Measurements from ENCODE around the gene ENTPD3.
"Not testable (repeated sequence)": the region's sequence is repeated elsewhere in the genome, so short reads cannot be mapped to it uniquely, and the experiment has no call there.

Gene ENTPD3

DNA sequence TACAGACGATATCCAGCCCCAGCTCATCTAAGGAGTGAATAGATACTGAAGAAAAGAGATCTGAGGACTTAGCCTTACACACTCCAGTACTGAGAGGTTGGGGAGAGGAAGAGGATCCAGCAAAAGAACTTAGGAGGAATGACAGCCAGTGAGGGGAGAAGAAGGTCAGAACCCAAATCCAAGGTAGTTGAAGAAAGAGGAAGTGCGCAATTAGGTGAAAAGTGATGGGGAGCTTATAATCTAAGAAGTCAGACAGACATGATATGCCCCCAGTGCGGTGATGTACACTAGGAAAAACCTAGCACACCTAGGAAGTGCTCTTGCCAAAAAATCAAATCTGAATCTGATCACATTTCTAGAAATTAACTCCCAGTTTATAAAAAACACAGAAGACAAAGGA, 20.6 kb downstream of the ENTPD3 start:
- DNase-seq, result no peak

DNA sequence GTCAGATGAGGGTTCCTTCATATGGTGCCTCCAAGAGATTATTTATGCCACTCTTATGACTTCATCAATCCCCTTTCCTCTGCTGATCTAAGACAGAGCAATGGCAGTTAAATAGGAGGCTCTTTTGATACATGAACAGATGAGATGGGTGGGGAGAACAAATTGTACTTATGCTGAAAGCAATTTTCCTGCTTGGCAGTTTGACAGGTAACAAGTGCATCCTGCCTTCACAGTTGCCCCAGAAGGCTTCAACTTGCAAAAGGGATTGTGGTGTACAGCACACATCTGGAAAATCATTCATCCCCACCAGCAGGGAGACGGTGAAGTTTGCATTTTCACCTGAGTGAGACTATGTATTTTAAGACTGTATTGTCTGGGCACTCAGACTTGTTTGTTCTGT, 27.3 kb downstream of the ENTPD3 start:
- DNase-seq, result no peak

DNA sequence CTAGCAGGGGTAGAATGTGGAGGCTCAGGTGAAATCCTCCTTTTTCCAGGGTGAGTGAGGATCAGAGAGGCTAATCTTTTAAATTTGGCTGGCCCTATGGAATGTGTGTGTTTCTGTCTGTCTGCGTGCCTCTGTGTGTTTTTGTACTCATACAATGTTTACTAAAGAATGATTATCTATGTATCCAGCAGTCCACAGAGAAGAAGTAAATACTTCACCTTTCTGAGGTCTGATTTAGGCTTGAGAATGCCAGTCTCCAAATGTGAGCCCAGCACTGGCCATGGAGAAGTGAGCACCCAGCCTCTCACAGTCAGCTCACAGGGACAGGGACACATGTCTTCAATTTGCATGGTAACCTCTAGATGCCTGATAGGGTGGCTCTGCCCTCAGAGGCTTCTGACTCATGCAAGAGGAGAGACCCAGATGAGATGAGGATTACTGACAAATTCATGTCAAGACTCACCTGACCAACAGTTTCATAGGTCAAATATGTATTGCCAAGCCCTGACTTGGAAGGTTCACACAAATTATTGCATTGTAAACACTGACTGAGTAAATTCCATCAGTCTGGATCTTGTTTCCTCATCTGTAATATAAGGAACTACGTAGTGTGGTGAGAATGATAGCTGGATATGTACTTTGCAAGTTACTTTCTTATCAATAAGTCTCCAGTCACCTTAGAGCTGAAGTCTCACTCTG, 31.0 kb downstream of the ENTPD3 start:
- DNase-seq, result no peak

DNA sequence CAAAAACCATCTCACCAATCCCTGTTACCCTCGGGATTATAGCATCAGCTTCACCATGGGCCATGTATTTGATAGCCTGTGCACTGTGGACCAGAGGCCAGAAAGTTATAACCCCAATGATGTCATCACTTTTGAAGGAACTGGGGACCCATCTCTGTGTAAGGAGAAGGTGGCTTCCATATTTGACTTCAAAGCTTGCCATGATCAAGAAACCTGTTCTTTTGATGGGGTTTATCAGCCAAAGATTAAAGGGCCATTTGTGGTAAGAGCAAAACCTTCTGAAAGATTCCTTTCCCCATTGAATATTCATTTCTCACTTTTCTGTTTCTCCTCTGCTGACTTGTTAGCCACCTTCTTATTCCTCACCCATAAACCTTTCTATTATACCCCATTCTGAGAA, 35.9 kb downstream of the ENTPD3 start:
- no peak for DNase-seq

DNA sequence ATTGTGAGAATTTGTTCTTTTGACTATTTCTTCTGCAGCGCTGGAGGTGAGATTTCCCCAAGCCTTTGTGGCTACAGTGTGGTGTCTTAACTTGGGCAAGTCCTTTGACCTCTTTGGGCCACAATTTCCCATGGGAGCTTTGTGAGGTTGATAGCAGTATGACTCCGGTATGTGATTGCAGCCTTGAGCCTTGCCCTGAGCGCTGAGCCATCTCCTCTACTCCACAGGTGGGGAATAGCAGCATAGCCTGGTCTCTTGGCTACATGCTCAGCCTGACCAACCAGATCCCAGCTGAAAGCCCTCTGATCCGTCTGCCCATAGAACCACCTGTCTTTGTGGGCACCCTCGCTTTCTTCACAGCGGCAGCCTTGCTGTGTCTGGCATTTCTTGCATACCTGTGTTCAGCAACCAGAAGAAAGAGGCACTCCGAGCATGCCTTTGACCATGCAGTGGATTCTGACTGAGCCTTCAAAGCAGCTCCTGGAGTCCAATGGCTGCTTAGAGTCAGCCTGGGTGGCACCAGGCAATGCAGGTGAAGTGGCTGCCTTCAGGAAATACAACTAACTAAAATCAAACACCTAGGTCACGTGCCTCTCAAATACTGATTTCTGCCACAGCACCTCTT, 40.2 kb downstream of the ENTPD3 start:
- DNase-seq, result no peak

DNA sequence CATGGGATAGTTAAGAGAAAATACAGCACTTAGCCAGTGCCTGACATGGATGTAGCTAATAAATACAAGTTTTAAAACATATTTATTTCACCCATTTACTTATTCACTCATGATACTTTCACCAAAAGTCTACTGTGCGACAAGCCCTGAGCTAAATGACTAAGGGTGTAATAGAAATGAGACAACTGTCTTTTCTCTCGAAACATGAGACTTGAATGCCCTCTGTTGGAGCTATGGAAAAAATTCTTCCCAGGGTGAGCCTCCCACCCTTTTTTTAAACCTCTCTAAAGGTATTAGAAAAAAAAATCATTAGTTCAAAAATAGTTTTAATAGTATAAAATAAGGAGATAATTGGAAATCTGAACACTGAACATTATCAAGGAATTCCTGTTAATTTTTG, 45.8 kb downstream of the ENTPD3 start:
- no peak for DNase-seq

DNA sequence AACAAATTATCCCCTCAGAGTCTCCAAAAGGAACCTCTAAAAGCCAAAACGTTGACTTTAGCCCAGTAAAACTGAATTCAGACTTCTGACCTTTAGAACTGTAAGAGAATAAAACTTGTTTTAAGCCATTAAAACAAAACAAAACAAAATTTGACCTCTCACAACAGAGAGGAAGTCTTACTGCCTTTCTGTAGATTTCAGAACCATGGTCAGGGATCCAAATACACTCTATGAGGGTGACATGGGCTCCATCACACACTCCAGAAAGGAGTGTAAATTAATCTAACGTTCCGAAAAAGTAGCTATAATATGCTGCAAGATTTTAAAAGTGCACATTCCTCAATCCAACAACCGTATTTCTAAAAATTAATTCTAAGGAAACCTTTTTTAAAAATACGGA, 50.9 kb downstream of the ENTPD3 start:
- DNase-seq, result no peak

DNA sequence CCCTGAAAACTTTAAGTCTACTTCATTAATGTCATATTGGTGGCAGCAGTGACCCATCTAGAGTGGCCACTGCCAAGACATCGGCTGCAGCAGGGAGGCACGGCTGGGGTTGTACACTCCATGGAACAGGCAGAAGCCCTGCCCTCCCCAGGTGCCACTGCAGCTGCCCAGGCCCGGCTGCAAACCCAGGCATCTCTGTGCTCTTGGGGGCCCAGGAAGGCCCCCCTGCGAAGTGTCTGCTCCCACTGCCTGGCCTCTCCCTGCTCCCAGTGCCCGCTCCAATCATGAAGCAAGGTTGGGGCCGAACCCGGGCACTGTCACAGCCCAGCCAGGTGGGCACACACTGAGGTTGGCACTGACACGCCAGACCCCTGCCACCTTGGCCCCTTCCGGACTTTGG, 58.1 kb downstream of the ENTPD3 start:
- DNase-seq, result no peak

DNA sequence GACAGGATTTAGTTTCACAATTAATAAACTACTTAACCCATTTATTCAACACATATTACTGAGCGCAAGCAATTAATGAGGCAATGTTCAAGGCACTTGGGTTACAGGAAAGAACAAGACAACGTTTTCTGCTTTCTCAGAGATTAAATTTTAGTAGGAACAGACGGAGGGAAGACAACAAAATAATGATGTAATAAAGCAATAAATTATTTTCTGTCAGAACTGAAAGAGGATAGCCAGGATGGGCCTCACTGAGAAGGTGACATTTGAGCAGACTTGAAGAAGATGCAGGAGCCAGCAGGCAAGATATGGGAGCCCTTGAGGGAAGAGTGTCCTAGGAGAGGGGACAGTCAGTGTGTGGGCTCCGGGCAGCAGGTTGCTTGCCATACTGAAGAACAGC, 58.9 kb downstream of the ENTPD3 start:
- DNase-seq, result no peak

DNA sequence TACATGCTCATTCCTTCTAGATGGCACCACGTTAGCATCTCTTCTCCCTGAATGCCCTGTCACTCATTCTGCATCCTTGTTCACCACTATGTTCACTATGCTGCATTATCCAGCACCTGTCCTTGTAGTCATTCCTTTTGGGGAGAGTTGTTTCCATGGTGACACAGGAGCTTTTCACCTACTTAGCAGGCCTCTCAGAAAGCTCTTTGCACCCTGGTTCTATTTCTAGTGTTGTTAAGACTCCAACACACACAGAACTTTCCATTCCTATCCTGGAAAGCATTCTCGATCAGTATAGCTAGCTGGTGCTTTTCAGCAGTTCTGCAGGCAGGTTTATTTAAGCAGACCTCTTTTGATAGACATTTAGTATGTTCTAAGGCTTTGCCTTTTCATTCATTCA, 63.5 kb downstream of the ENTPD3 start:
- no peak for DNase-seq

DNA sequence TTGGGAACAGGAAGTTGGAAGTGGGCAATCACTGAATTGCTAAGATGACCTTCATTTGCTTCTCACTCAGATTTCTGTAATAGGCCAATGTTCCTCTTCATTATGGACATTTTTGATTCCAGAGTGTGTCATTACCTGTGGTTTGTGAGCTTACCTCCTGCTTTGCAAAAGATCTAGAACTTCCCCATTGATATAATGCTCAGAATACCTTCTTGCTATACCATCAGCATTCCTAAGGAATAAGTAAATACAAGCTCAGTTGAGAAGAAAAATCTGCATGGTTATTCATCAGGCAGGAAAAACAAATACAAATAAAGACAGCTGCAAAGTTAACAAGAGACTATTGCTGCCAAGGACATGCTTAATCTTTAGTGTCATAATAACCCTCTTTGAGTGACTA, 64.6 kb downstream of the ENTPD3 start:
- DNase-seq, result no peak

DNA sequence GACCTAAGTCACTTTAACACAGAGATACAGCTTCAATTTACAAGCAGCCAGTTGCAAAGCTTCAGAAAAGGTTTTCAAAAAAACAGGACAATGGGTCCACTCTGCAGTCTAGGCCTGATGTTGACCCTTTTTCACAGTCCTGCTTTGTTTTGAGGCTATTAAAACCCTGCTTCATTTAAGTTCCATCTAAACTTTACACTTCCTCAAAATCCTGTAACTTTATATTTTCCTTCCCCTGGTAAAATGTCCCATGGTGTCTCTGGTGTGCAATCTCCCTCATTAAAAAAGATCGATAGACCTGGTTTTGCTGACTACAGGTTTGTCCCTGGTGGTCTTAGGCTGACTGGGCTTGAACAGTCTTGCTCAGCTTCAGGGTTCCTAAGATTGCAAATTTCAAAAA, 65.1 kb downstream of the ENTPD3 start:
- DNase-seq, result no peak

DNA sequence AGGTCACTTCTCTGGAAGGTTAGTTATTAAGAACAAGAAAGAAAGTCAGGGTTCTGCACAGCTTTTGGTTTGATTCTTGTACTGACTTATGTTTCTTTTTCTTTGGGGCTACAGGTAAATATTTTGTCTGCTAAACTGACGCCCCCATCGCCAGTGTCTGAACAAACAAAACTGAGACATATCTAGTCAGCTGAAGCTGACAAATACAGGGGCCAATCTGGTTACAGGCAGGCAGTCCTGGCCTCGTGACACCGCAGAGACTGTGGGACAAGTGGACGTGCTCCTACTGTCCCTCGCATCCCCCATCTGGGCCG, 65.5 kb downstream of the ENTPD3 start:
- no peak for DNase-seq

DNA sequence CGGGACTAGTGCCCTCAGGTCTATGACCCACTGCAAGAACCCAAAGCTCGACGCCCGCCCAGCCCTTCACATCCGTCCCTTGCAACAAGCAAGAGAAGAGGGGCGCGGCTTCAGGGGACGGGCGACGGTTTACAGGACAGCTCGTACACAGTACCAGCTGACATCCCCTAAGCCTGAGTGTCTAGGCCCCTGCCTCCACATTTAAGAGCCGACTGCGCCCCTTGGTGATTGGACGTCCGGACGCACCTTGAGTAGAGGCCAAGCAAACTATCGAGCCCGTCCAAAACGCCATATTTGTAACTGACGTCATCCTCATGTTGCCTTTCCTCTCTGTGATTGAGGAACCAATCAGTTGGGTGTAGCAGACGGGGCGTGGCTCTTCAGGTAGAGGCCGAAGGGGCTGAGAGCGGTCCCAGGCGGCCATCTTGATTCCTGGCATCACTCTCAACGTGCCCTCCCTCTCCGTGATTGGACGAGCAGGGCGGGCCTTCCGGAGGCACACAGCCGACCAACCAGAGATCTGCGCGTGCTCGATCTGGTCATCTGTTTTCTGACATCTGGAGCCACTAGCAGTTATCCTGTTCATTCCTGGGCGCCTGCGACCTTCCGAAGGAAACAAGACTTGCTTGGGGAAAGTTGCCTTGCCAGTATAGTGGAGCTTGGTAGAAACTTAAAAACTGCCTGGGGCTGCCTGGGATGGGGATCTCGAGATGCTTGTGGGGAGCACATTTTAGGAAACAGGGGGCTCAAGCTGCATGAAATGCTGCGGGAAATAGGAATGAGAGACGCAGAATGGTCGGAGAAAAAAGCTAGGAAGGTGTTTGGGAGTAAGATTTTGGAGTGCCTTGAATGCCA, 66.1 kb downstream of the ENTPD3 start:
- peak; percentile 97 for DNase-seq

DNA sequence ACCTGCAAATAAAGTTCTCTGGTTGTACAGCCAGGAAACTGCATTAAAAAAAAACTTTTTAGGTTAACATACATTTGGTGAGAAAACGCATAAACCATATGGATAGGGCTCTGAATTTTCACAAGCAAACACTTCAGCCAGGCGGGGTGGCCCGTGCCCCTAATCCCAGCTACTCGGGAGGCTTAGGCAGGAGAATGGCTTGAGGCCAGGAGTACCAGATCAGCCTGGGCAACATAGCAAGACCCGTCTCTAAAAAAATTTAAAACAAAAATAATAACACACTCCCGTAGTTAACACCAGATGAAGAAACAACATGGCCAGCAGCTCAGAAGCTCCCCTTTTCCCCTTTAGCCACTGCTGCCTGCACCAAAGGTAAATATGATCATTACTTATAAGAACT, 66.9 kb downstream of the ENTPD3 start:
- no peak for DNase-seq

DNA sequence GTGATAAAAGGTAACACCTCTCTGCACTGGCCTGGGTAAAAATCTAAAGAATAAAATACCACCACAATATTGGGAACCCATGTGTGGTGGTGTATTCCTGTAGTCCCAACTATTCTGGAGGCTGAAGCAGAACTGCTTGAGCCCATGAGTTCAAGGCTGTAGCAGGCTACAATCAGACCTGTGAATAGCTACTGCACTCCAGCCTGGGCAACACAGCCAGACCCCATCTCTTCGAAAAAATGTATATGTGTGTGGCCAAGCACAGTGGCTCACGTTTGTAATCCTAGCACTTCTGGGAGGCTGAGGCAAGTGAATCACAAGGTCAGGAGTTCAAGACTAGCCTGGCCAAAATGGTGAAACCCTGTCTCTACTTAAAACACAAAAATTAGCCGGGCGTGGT, 68.3 kb downstream of the ENTPD3 start:
- DNase-seq, result no peak

DNA sequence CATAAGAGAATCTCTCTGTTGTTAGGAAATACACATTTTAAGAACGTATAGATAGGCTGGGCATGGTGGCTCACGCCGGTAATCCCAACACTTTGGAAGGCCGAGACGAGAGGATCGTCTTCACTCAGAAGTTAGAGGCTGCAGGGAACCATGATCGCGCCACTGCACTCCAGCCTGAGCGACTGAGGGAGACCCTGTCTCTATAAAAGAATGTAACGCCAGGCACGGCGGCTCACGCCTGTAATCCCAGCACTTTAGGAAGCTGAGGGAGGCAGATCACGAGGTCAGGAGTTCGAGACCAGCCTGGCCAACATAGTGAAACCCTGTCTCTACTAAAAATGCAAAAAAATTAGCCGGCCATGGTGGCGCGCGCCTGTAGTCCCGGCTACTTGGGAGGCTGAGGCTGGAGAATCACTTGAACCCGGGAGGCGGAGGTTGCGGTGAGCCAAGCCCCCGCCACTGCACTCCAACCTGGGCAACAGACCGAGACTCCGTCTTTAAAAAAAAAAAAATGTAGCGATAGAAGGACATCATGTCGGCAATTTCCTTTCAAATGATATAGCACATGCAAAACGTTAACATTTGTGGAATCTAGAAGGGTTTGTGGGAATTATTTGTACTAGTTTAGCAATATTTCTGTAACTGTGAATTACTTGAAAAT, 69.4 kb downstream of the ENTPD3 start:
- no peak for DNase-seq

DNA sequence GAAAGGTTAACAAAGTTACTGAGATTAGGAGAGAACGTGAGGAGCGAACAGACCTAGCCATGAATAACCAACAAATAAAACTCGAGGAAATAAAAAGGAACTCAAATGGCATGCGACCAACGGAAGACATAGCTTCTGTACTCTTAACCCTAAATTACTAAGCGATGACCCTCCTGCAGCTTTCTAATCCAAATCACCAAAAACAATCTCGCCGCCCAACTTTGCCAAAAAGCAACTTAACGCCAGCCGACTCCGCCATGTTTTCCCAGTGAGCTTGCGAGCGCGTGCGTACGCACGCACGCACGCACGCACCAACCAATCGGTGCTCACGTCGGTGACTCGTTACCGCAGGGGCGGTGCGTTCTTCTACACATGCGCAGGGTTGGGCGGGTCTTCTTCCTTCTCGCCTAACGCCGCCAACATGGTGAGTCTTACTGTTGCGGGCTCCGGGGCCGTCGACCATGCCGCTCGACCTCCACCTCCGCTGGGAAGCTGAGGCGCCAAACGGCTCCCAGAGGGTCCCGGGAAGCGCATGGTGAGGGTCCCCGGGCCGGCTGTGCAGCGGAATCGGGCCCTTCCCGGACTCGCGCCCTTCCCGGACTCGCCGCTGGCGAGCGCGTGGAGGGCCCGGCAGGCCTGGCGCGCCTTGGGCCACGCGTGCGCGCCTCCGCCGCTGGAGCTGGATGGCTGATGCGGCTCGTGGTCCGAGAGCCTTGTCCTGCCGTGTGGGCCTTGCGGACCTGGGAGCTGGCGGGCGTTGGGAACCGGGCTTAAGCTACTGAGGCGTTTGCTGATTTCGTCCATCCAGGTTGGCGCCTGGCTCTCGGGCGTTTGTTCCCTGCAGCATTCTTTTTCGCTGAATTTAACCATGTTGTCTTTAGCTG, 70.2 kb downstream of the ENTPD3 start, which contains the start of gene RPL14:
Gene RPL14 (plus strand): TSS at position 400 of the 884 bp plus-strand sequence. CDS start 133 bp downstream, at position 533.
- peak; percentile 95 for DNase-seq

DNA sequence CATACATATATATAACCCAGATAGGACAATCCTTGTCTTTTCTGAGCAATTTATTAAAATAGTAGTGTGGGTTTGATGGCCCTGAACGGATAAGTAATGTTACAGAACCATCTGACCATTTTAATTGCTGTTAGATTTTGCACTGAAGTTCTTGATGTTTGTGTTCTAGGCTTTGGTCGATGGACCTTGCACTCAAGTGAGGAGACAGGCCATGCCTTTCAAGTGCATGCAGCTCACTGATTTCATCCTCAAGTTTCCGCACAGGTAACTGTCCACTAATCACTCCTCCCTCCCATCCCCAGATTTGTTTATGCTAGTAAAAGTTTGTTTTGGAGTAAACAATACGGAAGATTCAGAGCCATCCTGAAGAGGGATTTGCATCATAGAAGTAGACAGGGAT, 71.5 kb downstream of the ENTPD3 start:
- DNase-seq, result no peak

DNA sequence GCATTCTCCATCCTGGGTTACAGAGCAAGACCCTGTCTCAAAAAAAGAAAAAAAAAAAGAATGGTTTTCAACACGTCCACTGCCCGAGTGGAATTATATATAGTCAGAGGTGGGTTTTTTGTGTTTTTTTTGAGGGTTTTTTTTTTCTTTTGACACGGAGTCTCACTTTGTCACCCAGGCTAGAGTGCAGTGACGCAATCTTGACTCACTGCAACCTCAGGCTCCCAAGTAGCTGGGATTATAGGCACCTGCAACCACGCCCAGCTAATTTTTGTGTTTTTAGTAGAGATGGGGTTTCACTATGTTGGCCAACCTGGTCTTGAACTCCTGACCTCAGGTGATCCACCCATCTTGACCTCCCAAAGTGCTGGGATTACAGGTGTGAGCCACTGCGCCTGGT, 73.5 kb downstream of the ENTPD3 start:
- not testable (repeated sequence) for DNase-seq

DNA sequence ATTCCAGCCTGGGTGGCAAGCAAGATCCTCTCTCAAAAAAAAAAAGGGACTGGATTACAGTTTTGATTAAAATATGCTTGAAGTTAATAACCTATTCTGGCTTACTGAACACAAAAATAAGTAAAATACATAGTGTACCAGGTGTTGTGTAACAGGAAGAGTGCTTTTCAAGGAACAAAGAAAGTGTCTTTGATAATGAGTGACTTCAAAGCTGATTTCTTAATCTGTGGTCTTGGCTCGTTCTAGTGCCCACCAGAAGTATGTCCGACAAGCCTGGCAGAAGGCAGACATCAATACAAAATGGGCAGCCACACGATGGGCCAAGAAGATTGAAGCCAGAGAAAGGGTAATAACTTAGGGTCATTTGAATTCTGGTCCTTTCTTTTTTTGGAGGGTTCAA, 74.2 kb downstream of the ENTPD3 start:
- no peak for DNase-seq

DNA sequence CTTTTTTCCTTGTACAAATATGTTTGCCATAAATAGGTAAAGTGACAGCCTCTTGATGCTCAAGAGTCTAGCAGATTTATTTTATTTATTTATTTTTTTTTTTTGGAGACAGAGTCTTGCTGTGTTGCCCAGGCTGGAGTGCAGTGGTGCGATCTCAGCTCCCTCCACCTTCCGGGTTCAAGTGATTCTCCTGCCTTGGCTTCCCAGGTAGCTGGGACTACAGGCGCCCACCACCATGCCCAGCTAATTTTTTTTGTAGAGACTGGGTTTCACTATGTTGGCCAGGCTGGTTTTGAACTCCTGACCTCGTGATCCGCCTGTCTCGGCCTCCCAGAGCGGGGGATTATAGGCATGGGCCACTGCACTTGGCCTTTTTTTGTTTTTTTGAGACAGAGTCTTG, 75.9 kb downstream of the ENTPD3 start:
- DNase-seq, result not testable (repeated sequence)

DNA sequence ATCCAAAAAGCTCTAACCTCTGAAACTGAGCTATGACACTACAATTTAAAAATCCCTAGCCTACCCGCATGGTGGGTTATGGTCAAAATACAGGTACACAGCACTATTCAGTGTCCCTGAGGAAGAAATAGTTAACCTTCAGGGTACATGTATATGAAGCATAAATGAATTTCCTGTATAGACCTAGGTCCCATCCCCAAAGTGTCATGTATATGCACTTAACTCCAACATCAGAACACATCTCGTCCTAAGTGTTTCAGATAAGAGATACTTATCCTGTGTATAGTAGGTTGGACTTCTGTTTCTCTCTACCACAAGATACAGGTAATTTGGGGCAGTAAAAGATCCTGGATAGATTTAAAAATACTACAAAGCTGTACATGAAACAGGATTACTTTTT, 76.6 kb downstream of the ENTPD3 start:
- DNase-seq, result no peak
